Measurements from ENCODE around the gene PTPRN2. TPM values are rescaled to one million over a fixed set of nuclear protein-coding genes. Genes with fewer than 3 reads are reported as not detected.

The PTPRN2 gene
- total RNA-seq, 1 donor from 2014 or later, result 11.4 TPM

DNA sequence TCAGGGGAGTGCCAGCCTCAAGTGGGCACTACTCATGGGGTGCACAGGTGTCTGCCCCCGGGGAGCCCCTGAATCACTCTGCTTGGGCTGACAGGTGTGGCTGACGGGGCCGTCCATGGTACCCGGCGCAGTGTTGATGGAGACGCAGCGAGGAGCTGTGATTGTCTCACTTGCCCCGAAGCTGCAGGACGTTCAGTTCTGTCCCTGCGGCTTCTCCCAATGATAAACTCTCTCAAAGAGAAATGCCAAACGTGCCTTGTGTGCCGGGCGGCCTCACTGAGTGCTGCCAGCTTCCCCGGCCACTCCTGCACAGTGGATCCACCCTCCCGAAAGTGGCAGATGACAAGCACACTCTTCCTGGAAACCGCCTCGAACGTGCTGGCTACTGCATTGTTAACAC lies 1047.6 kb downstream of the PTPRN2 start:
- Mint-ChIP-seq H3K27ac (no peak overlapping the region), H3K4me1 (ENCODE audit: low read depth) (no peaks in the 10 kb centered on the region), H3K36me3 (ENCODE audit: insufficient read depth) (no peaks in the 10 kb centered on the region), H3K4me3 (ENCODE audit: low read depth) (no peak overlapping the region), H3K27me3 (peaks cover 41% of the 10 kb centered on the region), H3K9me3 (ENCODE audit: low read depth) (no peaks in the 10 kb centered on the region)
- TF ChIP-seq, protein P1, sequence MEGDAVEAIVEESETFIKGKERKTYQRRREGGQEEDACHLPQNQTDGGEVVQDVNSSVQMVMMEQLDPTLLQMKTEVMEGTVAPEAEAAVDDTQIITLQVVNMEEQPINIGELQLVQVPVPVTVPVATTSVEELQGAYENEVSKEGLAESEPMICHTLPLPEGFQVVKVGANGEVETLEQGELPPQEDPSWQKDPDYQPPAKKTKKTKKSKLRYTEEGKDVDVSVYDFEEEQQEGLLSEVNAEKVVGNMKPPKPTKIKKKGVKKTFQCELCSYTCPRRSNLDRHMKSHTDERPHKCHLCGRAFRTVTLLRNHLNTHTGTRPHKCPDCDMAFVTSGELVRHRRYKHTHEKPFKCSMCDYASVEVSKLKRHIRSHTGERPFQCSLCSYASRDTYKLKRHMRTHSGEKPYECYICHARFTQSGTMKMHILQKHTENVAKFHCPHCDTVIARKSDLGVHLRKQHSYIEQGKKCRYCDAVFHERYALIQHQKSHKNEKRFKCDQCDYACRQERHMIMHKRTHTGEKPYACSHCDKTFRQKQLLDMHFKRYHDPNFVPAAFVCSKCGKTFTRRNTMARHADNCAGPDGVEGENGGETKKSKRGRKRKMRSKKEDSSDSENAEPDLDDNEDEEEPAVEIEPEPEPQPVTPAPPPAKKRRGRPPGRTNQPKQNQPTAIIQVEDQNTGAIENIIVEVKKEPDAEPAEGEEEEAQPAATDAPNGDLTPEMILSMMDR (IDR thresholded peaks at IDR 0.05; ENCODE audit: unreplicated experiment), result no peak
- no peak for DNase-seq (ENCODE audit: low spot score, unreplicated experiment)

DNA sequence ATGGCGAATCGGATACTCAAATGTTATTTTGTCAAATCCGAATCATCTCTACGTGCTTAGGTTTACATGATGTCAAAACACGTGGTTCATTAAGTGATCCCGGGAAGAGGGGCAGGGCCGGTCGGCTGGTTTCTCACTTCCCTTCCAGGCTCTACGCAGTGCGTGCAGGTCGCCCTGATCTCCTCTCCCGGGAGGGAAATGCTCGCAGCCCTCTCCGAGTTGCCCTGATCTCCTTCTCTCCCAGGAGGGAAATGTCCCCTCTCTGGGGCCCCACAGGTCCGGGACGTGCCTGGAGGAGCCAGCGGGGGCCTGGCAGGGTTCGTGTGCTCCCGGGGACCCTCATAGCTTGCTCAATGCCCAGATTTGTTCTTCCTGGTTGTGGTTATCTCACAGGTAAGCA lies 1048.1 kb downstream of the PTPRN2 start:
- H3K4me1 Mint-ChIP-seq (ENCODE audit: low read depth), result no peaks in the 10 kb centered on the region
- peaks cover 41% of the 10 kb centered on the region for H3K27me3 Mint-ChIP-seq
- H3K36me3 Mint-ChIP-seq (ENCODE audit: insufficient read depth), result no peaks in the 10 kb centered on the region
- H3K9me3 Mint-ChIP-seq (ENCODE audit: low read depth), result no peaks in the 10 kb centered on the region
- no peak overlapping the region for H3K27ac Mint-ChIP-seq
- H3K4me3 Mint-ChIP-seq (ENCODE audit: low read depth), result no peak overlapping the region
- TF ChIP-seq, protein P1 (IDR thresholded peaks at IDR 0.05; ENCODE audit: unreplicated experiment), result no peak
- DNase-seq (ENCODE audit: low spot score, unreplicated experiment), result no peak

DNA sequence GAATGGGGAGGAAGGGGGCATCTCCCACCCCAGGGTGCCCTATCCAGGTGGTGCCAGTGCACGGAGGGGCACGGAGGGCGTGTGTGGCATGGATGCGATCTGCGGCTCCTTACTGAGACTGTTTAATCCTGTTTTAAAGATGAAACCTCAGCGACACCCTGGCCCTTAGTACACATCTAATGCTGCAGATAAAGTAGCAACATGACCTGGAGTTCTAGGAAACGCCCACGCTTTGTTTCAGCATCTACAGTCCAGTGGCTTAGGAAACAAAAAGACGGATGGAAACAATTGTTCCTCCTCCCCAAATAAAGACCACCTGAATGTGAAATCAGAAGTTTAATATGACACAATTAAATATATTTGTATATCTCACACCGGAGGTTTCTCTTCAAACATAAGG lies 1048.9 kb downstream of the PTPRN2 start:
- Mint-ChIP-seq H3K4me1 (ENCODE audit: low read depth) (no peaks in the 10 kb centered on the region), H3K4me3 (ENCODE audit: low read depth) (no peak overlapping the region), H3K27me3 (peaks cover 40% of the 10 kb centered on the region), H3K36me3 (ENCODE audit: insufficient read depth) (no peaks in the 10 kb centered on the region), H3K9me3 (ENCODE audit: low read depth) (no peaks in the 10 kb centered on the region), H3K27ac (no peak overlapping the region)
- no peak for DNase-seq (ENCODE audit: low spot score, unreplicated experiment)
- TF ChIP-seq, protein P1 (IDR thresholded peaks at IDR 0.05; ENCODE audit: unreplicated experiment), result no peak

DNA sequence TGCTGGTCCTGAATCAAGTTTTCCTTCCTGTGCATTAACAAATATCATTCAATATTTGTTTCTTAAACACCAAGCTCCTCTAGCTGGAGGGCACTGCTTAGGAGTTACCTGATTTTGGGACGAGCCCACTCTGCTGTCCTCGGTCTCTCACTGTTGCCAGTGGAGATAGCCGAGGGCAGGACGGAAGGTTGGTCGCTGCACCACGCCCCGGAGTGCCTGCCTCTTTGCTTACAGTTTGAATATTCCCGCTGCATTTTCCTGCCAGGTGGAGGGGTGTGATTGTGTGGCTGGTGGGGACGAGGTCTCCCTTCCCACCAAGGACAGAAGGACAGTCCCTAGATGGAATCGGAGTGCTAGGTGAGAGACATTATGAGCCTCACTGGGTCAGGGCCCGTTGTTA lies 1049.3 kb downstream of the PTPRN2 start:
- H3K9me3 Mint-ChIP-seq (ENCODE audit: low read depth), result peaks cover 4% of the 10 kb centered on the region
- no peaks in the 10 kb centered on the region for H3K36me3 Mint-ChIP-seq (ENCODE audit: insufficient read depth)
- H3K4me3 Mint-ChIP-seq (ENCODE audit: low read depth), result no peak overlapping the region
- H3K27me3 Mint-ChIP-seq, result peaks cover 36% of the 10 kb centered on the region
- TF ChIP-seq, protein P1 (IDR thresholded peaks at IDR 0.05; ENCODE audit: unreplicated experiment), result no peak
- no peaks in the 10 kb centered on the region for H3K4me1 Mint-ChIP-seq (ENCODE audit: low read depth)
- no peak for DNase-seq (ENCODE audit: low spot score, unreplicated experiment)
- no peak overlapping the region for H3K27ac Mint-ChIP-seq

DNA sequence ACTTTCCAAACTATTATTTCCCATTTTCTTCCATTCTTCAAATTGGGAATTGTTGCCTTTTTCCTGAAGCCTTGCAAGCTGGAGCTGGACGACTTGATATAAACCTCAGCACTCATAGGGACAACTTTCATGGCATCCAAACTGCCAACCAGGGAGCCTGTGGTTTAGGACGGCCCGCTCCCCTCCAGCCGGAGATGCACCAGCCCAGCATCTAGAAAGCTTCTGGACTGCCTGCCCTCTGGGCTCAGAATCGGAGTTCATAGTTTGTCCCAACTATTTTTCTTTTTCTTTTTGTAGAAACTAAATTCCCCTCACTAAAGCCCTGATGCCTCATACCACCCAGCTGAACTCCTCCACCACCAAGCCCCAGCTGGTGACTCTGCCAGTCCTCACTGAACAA lies 1050.6 kb downstream of the PTPRN2 start:
- Mint-ChIP-seq H3K27me3 (peaks cover 27% of the 10 kb centered on the region), H3K4me1 (ENCODE audit: low read depth) (no peaks in the 10 kb centered on the region), H3K36me3 (ENCODE audit: insufficient read depth) (no peaks in the 10 kb centered on the region), H3K9me3 (ENCODE audit: low read depth) (peaks cover 14% of the 10 kb centered on the region), H3K4me3 (ENCODE audit: low read depth) (no peak overlapping the region), H3K27ac (no peak overlapping the region)
- DNase-seq (ENCODE audit: low spot score, unreplicated experiment), result no peak
- TF ChIP-seq, protein P1 (IDR thresholded peaks at IDR 0.05; ENCODE audit: unreplicated experiment), result no peak
